Dermis blood vessel endothelial cell (primary cell): ENCODE measurements around the gene SUGCT. TPM values are rescaled to one million over a fixed set of nuclear protein-coding genes. Genes with fewer than 3 reads are reported as not detected.

Source experiments
- DNase-seq: peaks from one replicate; pipeline ENCODE4 v3.0.0; 2010
- total RNA-seq: library from RNA; depleted of rRNA; stranded (reverse); fragments of >200 nt; gene quantifications from 2 replicates; pipeline ENCODE4 v1.2.3, GENCODE V29; 2014

Gene SUGCT
- total RNA-seq, 1 donor from 2014 or later = 1.0 TPM

DNA sequence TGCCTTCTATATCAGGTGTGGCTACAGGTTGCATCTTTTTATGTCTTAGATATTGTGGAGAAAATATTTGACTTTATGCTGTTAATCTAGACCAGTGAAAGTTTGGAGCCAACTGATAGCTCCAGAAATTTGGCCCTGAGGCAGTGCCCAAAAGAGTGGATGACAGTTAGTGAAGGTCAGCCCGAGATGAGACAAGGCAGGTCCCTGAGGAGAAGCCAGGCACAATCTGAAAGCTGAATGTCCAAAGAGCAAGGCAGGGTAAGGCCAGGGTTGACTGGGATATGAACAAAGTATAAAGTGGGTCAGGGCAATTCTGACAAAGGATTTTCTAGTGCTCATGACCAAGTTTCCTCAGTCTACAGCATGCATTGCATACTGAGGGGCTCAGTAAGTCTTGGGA, 661.9 kb downstream of the SUGCT start:
- no peak for DNase-seq

DNA sequence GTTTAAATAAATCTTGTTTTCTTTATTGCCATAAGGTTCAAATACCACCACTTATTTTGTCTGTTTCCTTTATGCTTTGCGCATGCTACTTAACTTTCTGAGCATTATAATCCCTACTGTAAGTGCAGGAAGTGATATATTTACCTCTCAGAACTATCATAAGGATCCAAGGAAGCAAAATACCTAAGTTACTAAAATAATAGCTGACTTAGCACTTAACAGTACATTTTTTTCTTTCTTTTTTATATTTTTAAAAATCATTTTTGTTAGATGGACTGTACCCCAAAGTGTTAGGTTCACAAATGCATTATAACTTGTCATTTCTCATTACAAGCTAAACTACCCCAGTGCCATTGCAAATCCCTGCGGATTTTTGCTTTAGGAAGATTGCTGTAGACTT, 663.8 kb downstream of the SUGCT start:
- no peak for DNase-seq

DNA sequence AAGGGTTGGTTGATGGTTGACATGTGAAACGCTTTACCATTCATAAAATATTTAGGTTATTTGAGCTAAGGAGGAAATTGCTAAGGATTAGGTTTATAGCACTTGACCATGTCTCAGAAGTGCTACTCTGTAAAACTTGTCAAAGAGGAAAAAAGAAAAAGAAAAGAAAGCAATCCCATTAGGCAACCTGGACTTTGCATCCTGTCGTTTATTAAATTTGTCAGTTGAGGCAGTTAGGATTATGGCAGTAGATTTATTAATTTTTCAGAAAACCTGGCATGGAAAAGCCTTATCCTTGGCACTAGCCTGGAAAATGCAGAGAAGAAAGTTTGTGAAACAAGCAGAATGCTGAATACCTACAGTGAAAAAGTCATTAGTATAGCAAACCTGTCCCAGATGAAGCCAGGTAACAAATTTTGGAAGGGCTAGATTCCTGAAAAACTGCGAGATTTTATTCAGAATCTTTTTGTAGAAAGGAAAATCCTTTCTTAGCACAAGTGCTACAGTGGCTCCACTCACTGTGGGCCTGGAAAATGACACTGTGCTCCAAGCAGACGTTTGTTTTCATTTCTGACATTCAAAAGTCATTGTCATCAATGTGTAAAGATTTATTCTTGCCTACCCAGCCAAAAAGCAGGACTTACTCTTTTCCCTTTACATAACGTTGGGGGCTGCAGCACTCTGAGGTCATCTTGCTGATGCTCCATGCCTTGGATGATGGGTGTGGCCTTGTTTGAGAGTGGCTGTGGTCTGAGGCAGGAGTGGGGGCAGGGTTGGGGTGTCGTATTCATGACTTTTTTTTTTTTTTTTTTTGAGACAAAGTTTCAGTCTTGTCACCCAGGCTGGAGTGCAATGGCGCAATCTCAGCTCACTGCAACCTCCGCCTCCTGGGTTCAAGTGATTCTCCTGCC, 664.9 kb downstream of the SUGCT start:
- no peak for DNase-seq

DNA sequence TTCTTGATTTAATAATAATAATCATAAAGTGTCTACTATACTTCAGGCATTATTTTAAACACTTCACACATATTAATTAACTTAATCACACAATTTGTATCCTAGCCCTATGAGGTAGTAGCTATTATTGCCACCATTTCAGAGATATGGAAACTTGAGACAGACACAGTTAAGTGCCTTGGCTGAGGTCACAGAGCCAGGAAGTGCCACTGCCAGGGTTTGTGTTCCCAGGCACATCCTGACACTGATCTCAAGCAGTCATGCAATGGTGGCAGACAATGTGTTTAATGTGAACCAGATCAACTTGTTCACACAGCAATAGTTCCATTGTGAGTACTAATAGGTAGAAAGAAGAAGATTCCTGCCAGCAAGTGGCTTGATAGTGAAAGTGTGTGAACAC, 666.0 kb downstream of the SUGCT start:
- no peak for DNase-seq

DNA sequence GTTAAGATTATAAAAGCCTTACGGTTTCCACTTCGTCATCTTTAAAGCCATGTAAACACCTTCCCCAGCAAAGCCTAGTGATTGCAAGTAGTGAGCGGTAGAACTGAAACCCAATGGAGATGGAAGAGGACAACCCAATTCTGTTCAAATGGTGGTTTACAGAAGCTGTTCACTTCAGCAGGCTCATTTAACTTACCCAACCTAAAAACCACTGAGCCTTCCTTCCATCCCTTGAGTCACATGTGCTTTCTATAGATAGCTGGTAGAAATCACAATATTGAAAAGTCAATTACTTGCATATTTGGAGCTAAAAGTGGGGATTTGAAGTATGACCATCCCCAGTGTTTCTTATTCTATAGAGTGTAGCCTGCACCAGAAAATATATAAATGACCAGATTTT, 667.7 kb downstream of the SUGCT start:
- DNase-seq = no peak

DNA sequence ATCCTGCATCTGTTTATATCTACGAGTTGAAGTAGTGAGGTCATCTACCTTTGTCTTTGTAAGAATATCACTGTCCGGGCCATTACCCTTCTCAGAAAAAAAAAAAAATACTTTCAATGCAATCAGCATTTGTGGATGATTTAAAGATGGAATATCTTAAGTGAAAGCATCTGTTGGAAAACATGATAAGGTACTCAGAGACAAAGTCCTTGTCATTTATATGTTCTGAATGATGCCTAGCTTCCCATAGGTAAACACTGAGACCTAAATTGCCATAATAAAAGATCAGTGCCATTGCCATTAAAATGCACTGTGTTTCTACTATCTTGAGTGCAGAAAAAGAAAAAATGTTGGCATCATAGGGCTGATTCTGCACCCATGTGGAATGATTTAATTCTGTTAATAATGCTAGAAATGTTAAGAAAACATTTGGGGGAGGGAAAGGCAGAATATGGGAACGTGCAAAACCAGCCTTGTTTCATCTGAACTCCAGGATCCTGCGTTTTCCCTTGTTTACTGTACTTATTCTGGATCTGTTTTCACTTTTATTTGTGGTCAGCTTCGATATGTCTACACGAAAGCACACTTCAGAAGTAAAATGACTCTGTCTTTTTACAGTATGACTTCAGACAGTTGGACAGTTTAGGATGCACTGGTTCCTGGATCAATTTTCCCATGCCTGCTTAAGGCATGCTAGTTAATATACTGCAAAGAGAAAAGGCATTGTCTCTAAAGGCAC, 669.8 kb downstream of the SUGCT start:
- no peak for DNase-seq

DNA sequence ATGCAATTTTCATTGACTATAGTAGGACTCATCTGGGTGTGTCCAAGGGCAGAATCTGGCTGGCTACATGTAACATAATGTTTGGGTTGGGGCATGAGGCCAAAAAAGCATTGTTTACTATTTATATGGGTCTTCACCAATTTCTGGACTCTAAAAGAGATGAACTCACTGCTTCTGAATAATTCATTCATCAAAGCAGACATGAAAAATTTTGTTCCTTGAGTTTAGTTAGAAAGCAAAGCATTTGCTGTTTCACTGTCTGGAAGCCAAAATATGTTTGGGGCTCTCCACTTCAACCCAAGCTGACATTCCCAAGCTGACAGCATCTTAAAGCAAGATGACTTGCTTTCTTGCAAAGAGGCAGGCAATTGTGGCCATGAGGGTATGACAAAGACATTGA, 670.6 kb downstream of the SUGCT start:
- no peak for DNase-seq

DNA sequence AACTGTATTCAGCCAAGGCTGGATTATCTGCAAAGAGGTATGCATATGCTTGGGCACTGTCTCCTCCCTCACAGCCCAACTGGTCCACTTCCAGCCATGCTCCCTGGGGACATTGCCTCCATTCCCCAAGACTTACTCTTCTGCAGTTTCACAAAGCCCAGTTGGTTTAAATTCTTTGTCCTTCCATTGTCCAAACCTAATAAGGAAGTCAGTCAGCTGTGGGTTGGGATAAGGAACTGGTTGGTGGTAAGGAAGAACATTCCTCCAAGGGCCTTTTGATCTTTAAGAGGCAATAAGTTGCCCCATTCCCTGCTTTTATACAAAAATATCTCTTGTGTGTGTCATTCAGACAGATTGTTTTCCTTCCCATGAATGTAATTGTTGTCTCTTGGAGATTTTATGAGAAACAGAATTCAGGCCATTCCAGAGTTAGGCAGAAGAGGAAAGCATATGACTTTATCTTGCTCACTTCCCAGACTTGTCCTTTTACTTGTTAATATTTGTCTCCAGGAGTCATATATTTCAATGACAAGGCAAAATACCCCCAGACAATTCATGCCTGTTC, 673.7 kb downstream of the SUGCT start:
- DNase-seq = no peak

DNA sequence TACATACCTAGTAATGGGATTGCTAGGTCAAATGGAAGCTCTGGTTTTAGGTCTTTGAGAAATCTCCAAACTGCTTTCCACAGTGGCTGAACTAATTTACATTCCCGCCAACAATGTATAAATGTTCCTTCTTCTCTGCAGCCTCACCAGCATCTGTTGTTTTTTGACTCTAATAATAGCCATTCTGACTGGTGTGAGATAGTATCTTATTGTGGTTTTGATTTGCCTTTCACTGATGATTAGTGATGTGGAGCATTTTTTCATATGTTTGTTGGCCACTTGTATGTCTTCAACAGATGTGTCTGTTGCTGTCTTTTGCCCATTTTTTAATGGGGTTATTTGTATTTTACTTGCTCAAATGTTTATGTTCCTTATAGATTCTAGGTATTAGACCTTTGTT, 675.5 kb downstream of the SUGCT start:
- no peak for DNase-seq

DNA sequence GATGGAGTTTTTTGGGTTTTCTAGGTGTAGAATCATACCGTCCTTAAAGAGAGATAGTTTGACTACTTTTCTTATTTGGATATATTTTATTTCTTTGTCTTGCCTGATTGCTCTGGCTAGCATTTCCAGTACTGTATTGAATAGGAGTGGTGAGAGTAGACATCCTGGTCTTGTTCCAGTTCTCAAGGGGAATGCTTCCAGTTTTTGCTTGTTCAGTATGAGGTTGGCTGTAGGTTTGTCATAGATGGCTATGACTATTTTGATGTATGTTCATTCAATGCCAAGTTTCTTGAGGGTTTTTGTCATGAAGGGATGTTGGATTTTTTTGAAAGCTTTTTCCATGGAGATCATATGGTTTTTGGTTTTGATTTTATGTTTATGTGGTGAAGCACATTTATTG, 676.9 kb downstream of the SUGCT start:
- no peak for DNase-seq

DNA sequence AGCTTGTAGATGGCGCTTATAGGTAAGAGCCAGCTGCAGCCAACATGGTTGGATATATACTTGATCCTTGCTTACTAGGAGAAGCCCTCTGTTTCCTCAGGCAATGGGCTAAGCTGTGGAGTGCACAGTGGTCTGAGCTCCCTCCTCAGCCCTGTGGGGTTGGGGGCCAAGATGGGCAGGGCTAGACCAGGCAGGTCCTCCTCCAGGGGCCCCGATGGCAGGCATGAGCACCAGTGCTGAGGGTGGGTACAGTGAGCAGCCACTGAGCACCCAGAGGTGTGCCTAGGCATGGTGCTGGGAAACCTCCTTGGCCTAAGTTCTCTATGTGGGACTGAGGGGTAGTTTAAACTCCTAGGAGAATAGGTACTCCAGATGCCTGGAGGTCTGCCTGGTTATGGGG, 680.2 kb downstream of the SUGCT start:
- no peak for DNase-seq

DNA sequence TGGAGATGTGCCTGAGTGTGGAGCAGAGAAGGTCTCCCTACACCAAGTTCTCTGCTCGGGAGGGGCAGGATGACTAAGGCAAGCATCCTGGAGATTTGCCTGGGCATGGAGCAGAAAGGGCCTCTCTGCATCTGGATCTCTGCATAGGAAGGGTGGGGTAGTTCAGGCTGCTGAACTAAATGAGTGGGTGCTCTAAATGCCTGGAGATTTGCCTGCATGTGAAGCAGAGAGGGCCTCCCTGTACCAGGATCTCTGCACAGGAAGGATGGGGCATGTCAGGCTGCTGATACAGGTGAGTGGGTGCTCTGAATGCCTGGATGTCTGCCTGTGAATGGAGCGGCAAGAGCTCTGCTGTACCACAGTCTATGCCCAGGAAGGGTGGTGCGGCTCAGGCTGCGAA, 680.7 kb downstream of the SUGCT start:
- DNase-seq = no peak

DNA sequence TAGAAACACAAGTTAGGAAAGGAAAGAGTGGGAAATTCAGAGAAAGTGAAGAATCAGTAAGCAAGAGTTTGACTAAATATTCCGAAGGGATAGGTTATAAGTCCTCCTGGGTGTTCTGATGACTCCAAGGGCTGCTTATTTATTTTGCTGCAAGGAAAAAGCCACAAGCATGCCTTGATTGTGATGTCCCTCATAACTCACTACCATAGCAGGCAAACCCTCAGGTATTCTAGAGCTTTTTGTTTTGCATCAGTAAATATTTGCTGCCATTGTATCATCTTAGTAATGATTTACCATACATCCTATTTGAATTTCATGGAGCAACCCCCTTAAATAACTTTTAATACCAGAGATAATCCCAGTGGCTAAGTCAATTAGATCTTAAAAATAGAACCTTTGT, 688.1 kb downstream of the SUGCT start:
- no peak for DNase-seq

DNA sequence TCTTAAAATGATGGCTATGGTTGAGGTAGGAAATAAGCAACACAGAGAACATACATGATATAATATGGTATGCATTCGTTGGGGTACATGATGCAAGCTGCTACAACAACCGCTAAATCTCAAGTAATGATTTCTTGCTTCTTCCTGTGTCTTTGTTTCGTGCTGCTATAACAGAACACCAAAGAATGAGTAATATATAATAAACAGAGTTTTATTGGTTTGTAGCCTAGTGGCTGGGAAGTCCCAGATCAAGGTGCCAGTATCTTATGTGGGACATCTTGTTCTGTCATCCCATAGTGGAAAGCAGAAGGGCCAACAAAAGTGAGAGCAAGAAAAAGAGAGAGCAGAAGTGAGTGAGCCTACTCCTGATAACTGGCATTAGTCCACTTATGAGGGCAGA, 689.7 kb downstream of the SUGCT start:
- DNase-seq = no peak

DNA sequence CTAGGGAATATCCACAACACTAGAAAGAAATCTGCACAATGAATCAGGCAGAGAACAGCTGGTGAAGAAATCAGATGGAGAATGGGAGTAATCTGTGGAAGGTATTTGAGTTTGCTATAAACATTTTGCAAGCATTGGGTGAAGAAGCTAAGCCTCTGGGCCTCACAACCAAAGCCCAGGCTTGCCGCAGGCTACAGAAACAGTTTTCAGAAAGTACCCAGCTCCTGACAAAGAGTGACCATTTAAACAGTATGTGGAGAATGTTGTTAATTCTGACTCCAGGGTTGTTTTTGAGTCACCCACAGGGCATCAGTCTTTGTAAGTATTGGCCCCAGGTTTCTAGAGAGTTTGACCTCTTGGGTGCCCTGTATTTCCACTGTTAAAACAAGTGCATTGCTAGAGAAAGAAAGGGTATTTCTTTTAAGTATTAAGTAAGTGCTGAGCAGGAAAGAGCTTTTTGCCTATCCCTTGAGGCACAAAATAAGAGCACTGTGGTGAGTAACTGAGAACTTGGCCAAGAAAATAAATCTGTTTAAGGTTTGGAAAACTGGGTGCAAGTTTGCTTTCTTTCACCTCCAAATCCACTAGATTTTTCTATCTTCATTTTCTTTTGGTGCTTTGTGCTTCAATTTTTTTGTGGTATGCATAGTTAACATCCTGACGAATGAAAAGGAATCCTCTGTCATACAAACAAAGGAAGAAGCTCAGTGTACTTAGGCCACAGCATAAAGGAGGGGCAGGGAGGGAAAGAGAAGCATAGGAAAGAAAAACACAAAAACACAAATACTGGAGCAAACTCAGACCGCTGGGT, 691.8 kb downstream of the SUGCT start:
- no peak for DNase-seq

DNA sequence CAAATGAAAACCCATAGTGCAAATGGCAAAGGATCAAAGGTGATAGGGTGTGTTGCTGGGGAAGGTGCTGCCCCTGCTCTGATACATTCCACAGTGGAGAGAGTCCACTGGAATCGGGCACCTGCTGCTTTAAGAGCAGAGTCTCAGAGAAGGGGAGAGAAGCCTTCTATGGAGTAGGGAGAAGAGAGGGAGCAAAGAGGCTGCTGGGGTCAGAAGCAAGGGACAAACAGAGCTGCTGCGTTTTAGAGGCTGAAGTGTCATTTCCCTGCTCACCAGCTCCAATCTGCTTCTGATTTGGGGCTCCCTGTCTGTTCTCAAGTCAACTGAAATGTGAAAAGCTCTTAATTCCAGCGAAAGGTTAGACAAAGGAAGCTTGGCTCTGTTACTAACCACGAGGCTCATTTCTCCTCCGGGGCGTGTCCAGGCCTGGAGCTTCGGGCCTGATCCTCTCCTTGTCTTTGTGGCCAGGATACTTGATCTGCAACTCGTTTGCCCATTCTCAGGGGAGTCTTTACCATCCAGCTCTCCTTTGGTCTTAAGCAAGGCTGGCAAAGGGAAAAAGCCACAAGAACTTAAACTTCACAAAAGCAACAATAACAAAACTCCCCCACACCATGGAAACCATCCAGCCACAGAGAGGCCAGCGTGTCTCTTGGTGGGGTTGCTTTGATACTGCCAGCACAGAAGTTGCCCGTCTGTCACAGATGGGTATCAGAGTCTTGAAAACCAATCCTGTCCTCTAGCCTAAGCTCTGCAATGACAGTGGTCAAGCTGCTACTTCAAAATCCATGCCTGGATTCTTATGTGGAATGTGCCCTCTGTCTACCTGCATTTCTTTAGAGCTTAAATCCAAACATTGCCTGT, 692.6 kb downstream of the SUGCT start:
- DNase-seq = no peak

DNA sequence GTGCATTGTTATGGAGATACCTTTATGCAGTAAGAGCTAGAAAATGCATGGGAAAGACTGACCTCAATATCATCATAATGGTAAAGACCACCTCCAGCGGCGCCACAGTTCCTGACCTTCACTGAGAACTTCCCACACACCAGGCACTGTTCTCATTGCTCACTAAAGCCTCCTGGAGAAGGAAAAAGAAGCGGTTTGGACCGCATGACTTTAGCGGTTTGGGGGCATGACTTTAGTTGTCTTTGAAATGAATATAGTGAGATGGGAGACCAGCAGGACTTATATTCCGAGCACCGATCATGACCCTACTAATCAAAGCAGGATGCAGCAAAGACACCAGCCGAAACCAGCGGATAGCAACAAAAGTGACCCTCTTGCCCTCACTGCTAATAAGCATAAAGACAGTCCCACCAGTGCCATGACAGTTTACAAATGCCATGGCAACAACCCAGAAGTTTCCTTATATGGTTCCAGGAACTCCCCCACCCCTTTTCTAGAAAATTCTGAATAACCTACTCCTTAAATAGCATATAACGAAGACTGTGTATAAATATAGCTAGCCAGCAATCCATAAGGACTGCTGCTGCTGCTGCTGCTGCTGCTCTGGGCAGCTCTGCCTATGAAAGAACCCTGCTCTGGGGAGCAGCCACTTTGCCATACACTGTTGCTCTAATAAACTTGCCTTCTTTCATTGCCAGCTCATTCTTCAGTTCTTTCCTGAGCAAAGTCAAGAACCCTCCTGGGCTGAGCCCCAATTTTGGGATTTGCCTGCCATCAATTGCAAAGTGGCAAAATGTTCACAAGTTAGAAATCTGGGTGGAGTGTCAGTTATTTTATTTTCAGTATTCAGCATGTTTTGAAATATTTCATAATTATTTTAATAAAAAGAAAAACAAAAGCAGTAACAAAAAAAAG, 694.1 kb downstream of the SUGCT start:
- no peak for DNase-seq

DNA sequence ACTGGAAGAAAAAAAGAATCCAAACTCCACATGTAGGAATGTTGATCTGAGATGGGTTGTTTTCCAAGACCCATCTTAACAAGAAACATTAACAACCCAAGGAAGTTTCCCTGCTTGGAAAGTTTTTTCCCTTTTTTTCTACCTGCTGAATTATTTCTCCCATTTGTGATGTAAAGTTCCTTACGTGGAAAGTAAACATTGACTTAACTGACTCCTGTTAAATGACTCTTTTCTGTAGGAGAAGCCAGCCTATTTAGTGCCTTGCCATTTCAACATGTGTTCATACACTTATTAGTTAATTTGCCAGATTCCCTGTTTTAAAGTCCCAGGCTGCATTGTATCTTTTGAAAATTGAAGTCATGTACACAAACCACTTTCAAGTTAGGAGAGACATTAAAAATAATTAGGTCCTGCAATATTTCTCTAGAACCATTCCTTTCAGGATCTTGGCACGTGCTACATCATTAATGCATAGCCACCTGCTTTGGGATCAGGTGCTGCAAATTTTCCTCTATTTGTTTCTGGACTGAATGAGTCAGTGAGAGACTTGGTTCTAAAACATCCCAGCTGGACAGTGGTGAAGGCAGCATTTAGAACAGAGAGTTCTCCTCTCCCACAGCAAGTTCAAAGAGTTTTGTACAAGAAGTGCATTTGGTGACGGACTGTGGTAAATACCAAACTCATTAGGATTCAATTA, 698.5 kb downstream of the SUGCT start:
- no peak for DNase-seq

DNA sequence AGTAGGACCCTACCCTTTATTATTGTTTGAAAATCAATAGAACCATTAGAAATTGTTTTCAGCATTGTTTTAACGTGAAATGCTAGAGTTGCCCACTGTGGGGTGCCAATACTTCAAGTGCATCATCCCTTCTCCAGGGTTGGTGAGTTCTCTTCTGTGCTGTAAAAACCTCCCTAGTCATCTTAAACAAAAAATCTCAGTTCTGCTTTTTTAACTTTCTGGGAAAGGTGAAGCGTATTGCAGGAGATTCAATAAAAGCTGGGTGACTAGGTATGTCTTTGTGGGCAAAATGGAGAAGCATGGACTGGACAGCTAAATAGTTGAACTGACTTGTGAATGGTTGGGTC, 699.1 kb downstream of the SUGCT start:
- peak; percentile 7 for DNase-seq

DNA sequence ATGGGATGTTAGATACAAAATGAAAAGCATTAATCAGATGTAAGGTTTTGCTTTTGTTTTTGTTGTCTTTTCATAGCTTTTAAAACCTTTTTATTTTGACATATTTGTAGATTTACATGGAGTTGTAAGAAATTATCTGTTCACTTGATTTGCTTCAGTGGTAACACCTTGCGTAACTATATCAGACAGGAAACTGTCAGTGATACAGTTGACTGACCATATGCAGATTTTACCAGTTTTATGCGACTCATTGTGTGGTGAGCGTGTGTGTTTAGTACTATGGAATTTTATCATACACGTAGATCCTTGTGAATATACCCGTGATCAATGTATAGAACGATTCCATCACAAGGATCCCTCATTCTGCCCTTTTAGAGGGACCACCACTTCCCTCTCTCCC, 701.4 kb downstream of the SUGCT start:
- DNase-seq = no peak
